GM18909 (cell line): ENCODE results near the gene FAM177B.

ENCODE experiments used
- ATAC-seq: cut with Tn5 transposase; IDR thresholded peaks from one replicate; pipeline ENCODE4 v1.9.1; 2021; ENCODE audit warnings: mild to moderate bottlenecking; ENCODE audit not compliant: unreplicated experiment, poor library complexity

Gene FAM177B

GRCh38 chr1:222784371-222784770 is 47.4 kb downstream of the FAM177B start:
- ATAC-seq = no peak

GRCh38 chr1:222784916-222785315 is 47.9 kb downstream of the FAM177B start:
- ATAC-seq = no peak

GRCh38 chr1:222785529-222785928 is 48.5 kb downstream of the FAM177B start:
- ATAC-seq = no peak

GRCh38 chr1:222786121-222786520 is 49.1 kb downstream of the FAM177B start:
- ATAC-seq = no peak

GRCh38 chr1:222787729-222788128 is 50.7 kb downstream of the FAM177B start:
- no peak for ATAC-seq

- ATAC-seq = peak; percentile 80
These were observed 51.6 kb downstream of the FAM177B start for GRCh38 chr1:222788402-222789156.

GRCh38 chr1:222790115-222790514 is 53.1 kb downstream of the FAM177B start:
- no peak for ATAC-seq

GRCh38 chr1:222790520-222790919 is 53.5 kb downstream of the FAM177B start:
- ATAC-seq = no peak

GRCh38 chr1:222791006-222791710 is 54.2 kb downstream of the FAM177B start:
- ATAC-seq = no peak

GRCh38 chr1:222792744-222793143 is 55.7 kb downstream of the FAM177B start:
- ATAC-seq = no peak

- ATAC-seq = no peak
These were observed 57.9 kb downstream of the FAM177B start for GRCh38 chr1:222794656-222795474.

GRCh38 chr1:222798116-222798515 is 61.1 kb downstream of the FAM177B start:
- no peak for ATAC-seq

- no peak for ATAC-seq
These were observed 62.0 kb downstream of the FAM177B start for GRCh38 chr1:222798975-222799374.
